CD4-positive, alpha-beta T cell treated with Interleukin-15 for 4 hours (primary cell): Measurements from ENCODE around the gene TMPO.
"Not testable (repeated sequence)": the region's sequence is repeated elsewhere in the genome, so short reads cannot be mapped to it uniquely, and the experiment has no call there.

Experiments used
- DNase-seq: peaks from one replicate; pipeline ENCODE4 v3.0.0-alpha.2; 2020; ENCODE audit warnings: low spot score

Gene TMPO

GRCh38 chr12:98515287-98516110 lies at the start of gene TMPO:
Gene TMPO, plus strand, starts transcription at chr12:98515590. Its CDS starts 278 bp downstream, at chr12:98515868.
- peak; percentile 97 for DNase-seq

GRCh38 chr12:98465950-98466602 lies 49.3 kb upstream of the TMPO start:
- DNase-seq = no peak

- DNase-seq = no peak
These were observed 48.6 kb upstream of the TMPO start for GRCh38 chr12:98466640-98467400.

GRCh38 chr12:98469109-98469508 lies 46.3 kb upstream of the TMPO start:
- no peak for DNase-seq

- no peak for DNase-seq
These were observed 44.8 kb upstream of the TMPO start for GRCh38 chr12:98470469-98471082.

GRCh38 chr12:98471085-98471484 lies 44.3 kb upstream of the TMPO start:
- DNase-seq = no peak

- no peak for DNase-seq
These were observed 39.9 kb upstream of the TMPO start for GRCh38 chr12:98475565-98475908.

- DNase-seq = no peak
These were observed 36.8 kb upstream of the TMPO start for GRCh38 chr12:98478606-98479005.

GRCh38 chr12:98483621-98484503 lies 31.5 kb upstream of the TMPO start:
- no peak for DNase-seq

- no peak for DNase-seq
These were observed 29.5 kb upstream of the TMPO start for GRCh38 chr12:98485792-98486340.

GRCh38 chr12:98488416-98488815 lies 27.0 kb upstream of the TMPO start:
- DNase-seq = not testable (repeated sequence)

- no peak for DNase-seq
These were observed 26.2 kb upstream of the TMPO start for GRCh38 chr12:98489176-98489575.

GRCh38 chr12:98490501-98491453 lies 24.6 kb upstream of the TMPO start:
- peak; percentile 86 for DNase-seq

- DNase-seq = no peak
These were observed 22.7 kb upstream of the TMPO start for GRCh38 chr12:98492580-98493140.

GRCh38 chr12:98501266-98501629 lies 14.1 kb upstream of the TMPO start:
- DNase-seq = not testable (repeated sequence)

- DNase-seq = peak; percentile 92
These were observed 12.1 kb upstream of the TMPO start for GRCh38 chr12:98503342-98503591.

GRCh38 chr12:98503592-98504367 lies 11.6 kb upstream of the TMPO start:
- DNase-seq = peak; percentile 93

- DNase-seq = no peak
These were observed 11.1 kb upstream of the TMPO start for GRCh38 chr12:98504368-98504617.

GRCh38 chr12:98509063-98509462 lies 6.3 kb upstream of the TMPO start:
- no peak for DNase-seq
